IMR-90 (cell line): ENCODE data around the gene TRPM7. TPM values are rescaled to one million over a fixed set of nuclear protein-coding genes. Genes with fewer than 3 reads are reported as not detected.
"Not testable (repeated sequence)": the region's sequence is repeated elsewhere in the genome, so short reads cannot be mapped to it uniquely, and the experiment has no call there.

ENCODE experiments used
- ATAC-seq: fragments of 200-7000 bp; cut with Tn5 transposase; 2 replicates; pipeline ENCODE4 v1.9.1; 2020; ENCODE audit warnings: low read depth, mild to moderate bottlenecking, moderate library complexity
- BruUV-seq: library from RNA; stranded (reverse); fragments of 400-500 nt; replicated peaks from 2 replicates; lab custom pipeline; 2021; lab: Mats Ljungman, UMichigan
- CTCF ChIA-PET: fragments of 300-600 bp; formaldehyde crosslinking; extraction: SDS; loops from one replicate; lab custom pipeline; 2021; ENCODE audit warnings: antibody characterized with exemption; lab: Yijun Ruan, JAX
- POLR2A ChIA-PET: fragments of 300-600 bp; sonication (Branson Sonifier 250); formaldehyde crosslinking; loops from one replicate; lab custom pipeline; 2022; ENCODE audit warnings: antibody characterized with exemption; ENCODE audit not compliant: unreplicated experiment; lab: Charles Lee
- DNase-seq: peaks from one replicate; pipeline ENCODE4 v3.0.0; 2013
- H2AFZ ChIP-seq: replicated peaks from 2 replicates; pipeline ENCODE3; 2013; ENCODE audit warnings: low read length, mild to moderate bottlenecking; ENCODE audit not compliant: poor library complexity
- H2AK5ac ChIP-seq: 2 replicates; pipeline ENCODE4 v1.6.1; 2013; ENCODE audit warnings: low read depth, low read length, inconsistent platforms
- H2AK9ac ChIP-seq: replicated peaks from 2 replicates; pipeline ENCODE3; 2013; ENCODE audit warnings: mild to moderate bottlenecking, low read depth, low read length, moderate library complexity; ENCODE audit not compliant: poor library complexity
- H2BK120ac ChIP-seq: 2 replicates; pipeline ENCODE4 v1.6.1; 2013; ENCODE audit warnings: low read depth, low read length, inconsistent platforms
- H2BK15ac ChIP-seq: 3 replicates; pipeline ENCODE4 v1.6.1; 2013; ENCODE audit warnings: low read depth, low read length, inconsistent platforms
- H2BK20ac ChIP-seq: 2 replicates; pipeline ENCODE4 v1.6.1; 2013; ENCODE audit warnings: low read depth, mild to moderate bottlenecking, inconsistent platforms, low read length, moderate library complexity
- H2BK5ac ChIP-seq: 2 replicates; pipeline ENCODE4 v1.6.1; 2013; ENCODE audit warnings: mild to moderate bottlenecking, low read depth, low read length, inconsistent platforms; ENCODE audit not compliant: poor library complexity, severe bottlenecking
- H3K14ac ChIP-seq: replicated peaks from 2 replicates; pipeline ENCODE4 v1.6.1; 2013; ENCODE audit warnings: low read depth, low read length, inconsistent platforms
- H3K18ac ChIP-seq: 2 replicates; pipeline ENCODE4 v1.6.1; 2013; ENCODE audit warnings: low read depth, low read length, control low read depth
- H3K23ac ChIP-seq: 2 replicates; pipeline ENCODE4 v1.6.1; 2013; ENCODE audit warnings: low read depth, low read length, inconsistent platforms
- H3K27ac ChIP-seq: 2 replicates; pipeline ENCODE4 v1.5.1; 2013; ENCODE audit warnings: mild to moderate bottlenecking, control low read depth, low read length; ENCODE audit not compliant: insufficient read depth
- H3K27me3 ChIP-seq: 2 replicates; pipeline ENCODE4 v1.6.1; 2013; ENCODE audit warnings: low read length; ENCODE audit not compliant: control insufficient read depth, insufficient read depth
- H3K36me3 ChIP-seq: 2 replicates; pipeline ENCODE4 v1.6.1; 2013; ENCODE audit warnings: low read length, mixed read lengths; ENCODE audit not compliant: control insufficient read depth, insufficient read depth
- H3K4ac ChIP-seq: 2 replicates; pipeline ENCODE4 v1.6.1; 2013; ENCODE audit warnings: low read depth, low read length, inconsistent platforms
- H3K4me1 ChIP-seq: 2 replicates; pipeline ENCODE4 v1.6.1; 2013; ENCODE audit warnings: low read length, mixed read lengths; ENCODE audit not compliant: control insufficient read depth, insufficient read depth
- H3K4me2 ChIP-seq: 2 replicates; pipeline ENCODE4 v1.6.1; 2013; ENCODE audit warnings: low read depth, mild to moderate bottlenecking, control low read depth, low read length, moderate library complexity
- H3K4me3 ChIP-seq: 2 replicates; pipeline ENCODE4 v1.5.1; 2013; ENCODE audit warnings: low read depth, mild to moderate bottlenecking, control low read depth, low read length, moderate library complexity; ENCODE audit not compliant: insufficient read depth
- H3K56ac ChIP-seq: 2 replicates; pipeline ENCODE4 v1.6.1; 2013; ENCODE audit warnings: low read length, inconsistent platforms; ENCODE audit not compliant: insufficient read depth; ENCODE audit errors: extremely low read depth
- H3K79me1 ChIP-seq, 2 experiments: 2 replicates each; pipeline ENCODE4 v1.6.1; 2013; ENCODE audit warnings: low read length in 2 of 2, inconsistent platforms in 1 of 2, low read depth in 1 of 2
- H3K9ac ChIP-seq: 2 replicates; pipeline ENCODE4 v1.6.1; 2013; ENCODE audit warnings: low read depth, low read length, control low read depth
- H3K9me1 ChIP-seq: 2 replicates; pipeline ENCODE4 v1.6.1; 2013; ENCODE audit warnings: low read length, inconsistent platforms; ENCODE audit not compliant: insufficient read depth
- H3K9me3 ChIP-seq: 2 replicates; pipeline ENCODE4 v1.6.1; 2013; ENCODE audit warnings: low read length; ENCODE audit not compliant: control insufficient read depth, insufficient read depth
- H4K20me1 ChIP-seq: 2 replicates; pipeline ENCODE4 v1.6.1; 2013; ENCODE audit warnings: low read length, inconsistent platforms; ENCODE audit not compliant: insufficient read depth
- H4K5ac ChIP-seq: 2 replicates; pipeline ENCODE4 v1.6.1; 2013; ENCODE audit warnings: mild to moderate bottlenecking, low read depth, low read length, control low read depth
- H4K8ac ChIP-seq, 2 experiments: 2 replicates each; pipeline ENCODE4 v1.6.1; 2013; ENCODE audit warnings: low read depth in 2 of 2, low read length in 2 of 2, control low read depth in 1 of 2, inconsistent platforms in 1 of 2
- H4K91ac ChIP-seq: 2 replicates; pipeline ENCODE4 v1.6.1; 2013; ENCODE audit warnings: low read depth, low read length, inconsistent platforms; ENCODE audit not compliant: insufficient read depth
- WGBS, 2 experiments: methylation state at CpG; one replicate each; pipeline versions ENCODE4 v1.1.5 to v1.1.7; 2013; ENCODE audit warnings: missing lambda C conversion rate in 2 of 2; ENCODE audit not compliant: insufficient read length in 1 of 2; ENCODE audit errors: extremely low coverage in 2 of 2; 5-methylcytosine and 5-hydroxymethylcytosine counted together
- dilution Hi-C: fragments of 300-500 bp; cut with HindIII; formaldehyde crosslinking; loops from one replicate; pipeline ENCODE4 v1.14.3; 2018; ENCODE audit warnings: low sequenced_read_pairs; ENCODE audit not compliant: unreplicated experiment
- in situ Hi-C: fragments of 300-500 bp; cut with MboI; formaldehyde crosslinking; loops from 3 replicates; pipeline ENCODE4 v1.14.3; 2019; ENCODE audit warnings: low sequenced_read_pairs, inconsistent platforms, mixed read lengths
- intact Hi-C: fragments of 100-400 bp; cut with micrococcal nuclease; formaldehyde crosslinking; loops from 2 replicates; pipeline ENCODE4 v1.10.0; 2022
- polyA plus RNA-seq, 3 experiments: library from polyadenylated mRNA; depleted of rRNA; stranded (reverse); fragments of >200 nt; gene quantifications; 2 replicates each; pipeline ENCODE4 v1.2.3, GENCODE V29; 2012; ENCODE audit warnings: low replicate concordance in 1 of 3
- total RNA-seq: library from RNA; depleted of rRNA; stranded (reverse); fragments of >200 nt; gene quantifications from 2 replicates; pipeline ENCODE4 v1.2.3, GENCODE V29; 2012

The TRPM7 gene
- total and polyA plus RNA-seq, 2 of the 4 experiments (the other 2 are of a cell fraction): 10.6 to 27.8 TPM

DNA sequence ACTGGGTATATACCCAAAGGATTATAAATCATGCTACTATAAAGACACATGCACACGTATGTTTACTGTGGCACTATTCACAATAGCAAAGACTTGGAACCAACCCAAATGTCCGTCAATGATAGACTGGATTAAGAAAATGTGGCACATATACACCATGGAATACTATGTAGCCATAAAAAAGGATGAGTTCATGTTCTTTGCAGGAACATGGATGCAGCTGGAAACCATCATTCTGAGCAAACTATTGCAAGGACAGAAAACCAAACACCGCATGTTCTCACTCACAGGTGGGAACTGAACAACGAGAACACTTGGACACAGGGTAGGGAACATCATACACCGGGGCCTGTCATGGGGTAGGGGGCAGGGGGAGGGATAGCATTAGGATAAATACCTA, 84.6 kb downstream of the TRPM7 start:
- 100% methylated on average over 2 of the region's 5 CpGs; no CpG with 5 or more reads in 1 of the 2 experiments for WGBS, 2 experiments
- H3K4me2 ChIP-seq, H3K27ac ChIP-seq, H3K27me3 ChIP-seq, H3K18ac ChIP-seq, H2AK9ac ChIP-seq, H3K4ac ChIP-seq, H4K20me1 ChIP-seq, H2BK120ac ChIP-seq, DNase-seq, in situ Hi-C loops, H2BK20ac ChIP-seq, H4K5ac ChIP-seq, POLR2A ChIA-PET, H3K4me3 ChIP-seq, H2BK15ac ChIP-seq, H2AFZ ChIP-seq, H4K91ac ChIP-seq, dilution Hi-C loops, H2BK5ac ChIP-seq, H3K9ac ChIP-seq, H3K79me1 ChIP-seq, H3K14ac ChIP-seq, H4K8ac ChIP-seq, H3K9me3 ChIP-seq, intact Hi-C loops, H2AK5ac ChIP-seq, CTCF ChIA-PET, BruUV-seq, H3K23ac ChIP-seq, H3K4me1 ChIP-seq, ATAC-seq, H3K9me1 ChIP-seq, H3K56ac ChIP-seq: not testable (repeated sequence)
- peaks cover 11% of the 10 kb centered on the region for H3K36me3 ChIP-seq
